WTC11 (cell line): ENCODE measurements around the gene INCENP. TPM values are rescaled to one million over a fixed set of nuclear protein-coding genes. Genes with fewer than 3 reads are reported as not detected.

Experiments
- ATAC-seq: fragments of 200-7000 bp; cut with Tn5 transposase; 2 replicates; pipeline ENCODE4 v1.10.0; 2021; ENCODE audit warnings: mild to moderate bottlenecking, moderate library complexity
- CTCF ChIA-PET: fragments of 300-600 bp; sonication (Branson Sonifier 250); formaldehyde crosslinking; loops from one replicate; lab custom pipeline; 2021; ENCODE audit warnings: antibody characterized with exemption; lab: Charles Lee
- POLR2A ChIA-PET: fragments of 350-600 bp; sonication (Branson Sonifier 250); formaldehyde crosslinking; loops from one replicate; lab custom pipeline; 2021; ENCODE audit warnings: antibody characterized with exemption; lab: Charles Lee
- DNase-seq: peaks from one replicate; pipeline ENCODE4 v3.0.0; 2021; ENCODE audit warnings: low spot score
- H3K27ac Mint-ChIP-seq: 2 replicates; pipeline ENCODE4 v1.8.0; 2021; ENCODE audit warnings: mixed read lengths
- H3K27me3 Mint-ChIP-seq: 2 replicates; pipeline ENCODE4 v1.8.0; 2021; ENCODE audit warnings: low read depth, mild to moderate bottlenecking, moderate library complexity, mixed read lengths
- H3K36me3 Mint-ChIP-seq: 2 replicates; pipeline ENCODE4 v1.8.0; 2021; ENCODE audit warnings: mixed read lengths
- H3K4me1 Mint-ChIP-seq: 2 replicates; pipeline ENCODE4 v1.8.0; 2022; ENCODE audit warnings: mixed read lengths
- H3K4me3 Mint-ChIP-seq: 2 replicates; pipeline ENCODE4 v1.8.0; 2021; ENCODE audit warnings: mild to moderate bottlenecking, moderate library complexity, mixed read lengths
- H3K9me3 Mint-ChIP-seq: 2 replicates; pipeline ENCODE4 v1.8.0; 2021; ENCODE audit warnings: mixed read lengths
- CREM ChIP-seq: sonication (generic); formaldehyde crosslinking; IDR thresholded peaks from 2 replicates; pipeline ENCODE4 v1.8.1; 2022; ENCODE audit warnings: mild to moderate bottlenecking, missing genetic modification reagents, moderate library complexity
- ELF4 ChIP-seq: sonication (generic); formaldehyde crosslinking; IDR thresholded peaks from 2 replicates; pipeline ENCODE4 v1.8.1; 2022; ENCODE audit warnings: low read depth, mild to moderate bottlenecking, moderate library complexity, missing genetic modification reagents
- ERG ChIP-seq: fragments of 250-450 bp; sonication (Bioruptor Pico); IDR thresholded peaks from 2 replicates; pipeline ENCODE4 v1.8.0; 2021; ENCODE audit warnings: mild to moderate bottlenecking
- ESRRA ChIP-seq: sonication (generic); formaldehyde crosslinking; IDR thresholded peaks from 2 replicates; pipeline ENCODE4 v1.8.1; 2022; ENCODE audit warnings: mild to moderate bottlenecking, missing genetic modification reagents, borderline replicate concordance
- GRHL2 ChIP-seq: fragments of 250-450 bp; sonication (Bioruptor Pico); IDR thresholded peaks from 2 replicates; pipeline ENCODE4 v1.8.0; 2022; ENCODE audit warnings: mild to moderate bottlenecking, moderate library complexity; ENCODE audit not compliant: insufficient replicate concordance, severe bottlenecking
- GTF2I ChIP-seq: fragments of 250-450 bp; sonication (Bioruptor Pico); conservative IDR thresholded peaks from 2 replicates; pipeline ENCODE4 v1.4.0; 2021; ENCODE audit warnings: mild to moderate bottlenecking
- IRF2 ChIP-seq: sonication (generic); formaldehyde crosslinking; IDR thresholded peaks from 2 replicates; pipeline ENCODE4 v1.8.0; 2022; ENCODE audit warnings: low read depth, missing genetic modification reagents, borderline replicate concordance
- JAZF1 ChIP-seq: fragments of 250-450 bp; sonication (Bioruptor Pico); IDR thresholded peaks from 2 replicates; pipeline ENCODE4 v1.9.0; 2021; ENCODE audit warnings: moderate library complexity, mild to moderate bottlenecking, inconsistent platforms
- MXD4 ChIP-seq: fragments of 250-450 bp; sonication (Bioruptor Pico); IDR thresholded peaks from 2 replicates; pipeline ENCODE4 v1.8.0; 2021; ENCODE audit warnings: mild to moderate bottlenecking, moderate library complexity, borderline replicate concordance
- NR3C1 ChIP-seq: sonication (generic); formaldehyde crosslinking; conservative IDR thresholded peaks from 2 replicates; pipeline ENCODE4 v1.8.1; 2023; ENCODE audit warnings: low read depth, mild to moderate bottlenecking, missing genetic modification reagents
- RELA ChIP-seq: sonication (generic); formaldehyde crosslinking; IDR thresholded peaks from 2 replicates; pipeline ENCODE4 v1.8.1; 2022; ENCODE audit warnings: missing genetic modification reagents, mild to moderate bottlenecking, borderline replicate concordance
- STAT6 ChIP-seq: sonication (generic); formaldehyde crosslinking; conservative IDR thresholded peaks from 2 replicates; pipeline ENCODE4 v1.8.1; 2023; ENCODE audit warnings: mild to moderate bottlenecking, low read depth, missing genetic modification reagents, moderate library complexity
- ZMAT4 ChIP-seq: fragments of 250-450 bp; sonication (Bioruptor Pico); IDR thresholded peaks from 2 replicates; pipeline ENCODE4 v1.9.0; 2021; ENCODE audit warnings: mild to moderate bottlenecking
- ZNF232 ChIP-seq: sonication (generic); formaldehyde crosslinking; IDR thresholded peaks from 2 replicates; pipeline ENCODE4 v1.8.0; 2022; ENCODE audit warnings: mild to moderate bottlenecking, missing genetic modification reagents
- ZNF317 ChIP-seq: sonication (generic); formaldehyde crosslinking; IDR thresholded peaks from 2 replicates; pipeline ENCODE4 v1.8.1; 2023; ENCODE audit warnings: low read depth, mild to moderate bottlenecking, moderate library complexity, missing genetic modification reagents, borderline replicate concordance
- ZNF425 ChIP-seq: fragments of 250-450 bp; sonication (Bioruptor Pico); conservative IDR thresholded peaks from 2 replicates; pipeline ENCODE4 v1.9.0; 2021; ENCODE audit warnings: mild to moderate bottlenecking
- total RNA-seq: library from RNA; stranded (reverse); gene quantifications from 3 replicates; pipeline ENCODE4 v1.2.3, GENCODE V29; 2021
- TF ChIP-seq, protein P1 (sequence below): sonication (generic); formaldehyde crosslinking; IDR thresholded peaks from 2 replicates; pipeline ENCODE4 v1.8.1; 2022; ENCODE audit warnings: missing genetic modification reagents, borderline replicate concordance
- TF ChIP-seq, protein P2 (sequence below): sonication (generic); formaldehyde crosslinking; IDR thresholded peaks from 2 replicates; pipeline ENCODE4 v1.8.1; 2023; ENCODE audit warnings: mild to moderate bottlenecking, moderate library complexity, missing genetic modification reagents

The INCENP gene
- total RNA-seq, 1 experiment from 2014 or later = 158 TPM

DNA sequence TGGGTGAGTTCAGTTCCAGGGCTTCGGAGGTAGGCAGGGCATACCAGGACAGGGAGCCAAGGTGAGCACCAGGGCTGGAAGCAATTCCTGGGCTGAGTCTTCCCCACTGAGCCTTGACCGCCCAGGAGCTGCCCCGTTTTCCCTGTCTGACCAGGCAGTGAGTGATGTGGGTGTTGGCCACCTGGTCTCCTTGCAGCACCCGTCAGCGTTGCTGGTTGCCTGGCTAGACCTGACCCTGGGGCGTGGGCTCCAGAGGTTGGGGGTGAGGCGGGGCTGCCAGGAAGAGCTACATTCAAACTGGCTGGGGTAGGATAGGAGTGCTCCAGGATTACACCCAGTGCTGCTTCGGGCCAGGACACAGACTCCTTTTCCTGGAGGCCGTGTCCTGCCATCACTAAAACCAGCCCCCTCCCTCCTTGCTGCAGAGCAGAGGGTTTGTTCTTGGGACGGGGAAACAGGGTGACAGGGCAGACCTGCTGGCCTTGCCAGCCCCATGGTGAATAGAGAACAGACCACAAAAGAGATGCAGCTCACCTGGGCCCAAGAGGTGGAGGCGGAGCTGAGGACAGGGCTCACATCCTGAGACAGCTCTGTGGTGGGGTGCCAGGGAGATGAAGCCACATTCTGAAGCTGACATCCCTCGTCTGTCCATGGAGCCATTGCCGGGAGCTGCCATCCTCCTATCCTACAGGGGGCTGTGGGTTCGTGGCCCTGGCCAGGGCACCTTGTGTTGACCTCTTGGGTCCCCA is 14.2 kb downstream of the INCENP start:
- POLR2A ChIA-PET = no interaction called here
- no peak overlapping the region for H3K27ac Mint-ChIP-seq
- CTCF ChIA-PET = no interaction called here
- TF ChIP-seq JAZF1 (CRISPR knock-in tag) (no peak), IRF2 (CRISPR knock-in tag) (no peak), ZNF232 (CRISPR knock-in tag) (no peak), ZNF317 (CRISPR knock-in tag) (no peak), ERG (CRISPR knock-in tag) (no peak), RELA (CRISPR knock-in tag) (no peak), CREM (CRISPR knock-in tag) (no peak), ZNF425 (CRISPR knock-in tag) (no peak), NR3C1 (CRISPR knock-in tag) (no peak), GRHL2 (CRISPR knock-in tag) (no peak), ZMAT4 (CRISPR knock-in tag) (no peak), ELF4 (CRISPR knock-in tag) (no peak), STAT6 (CRISPR knock-in tag) (no peak), GTF2I (no peak), ESRRA (CRISPR knock-in tag) (no peak), MXD4 (CRISPR knock-in tag) (no peak)
- TF ChIP-seq, protein P1, sequence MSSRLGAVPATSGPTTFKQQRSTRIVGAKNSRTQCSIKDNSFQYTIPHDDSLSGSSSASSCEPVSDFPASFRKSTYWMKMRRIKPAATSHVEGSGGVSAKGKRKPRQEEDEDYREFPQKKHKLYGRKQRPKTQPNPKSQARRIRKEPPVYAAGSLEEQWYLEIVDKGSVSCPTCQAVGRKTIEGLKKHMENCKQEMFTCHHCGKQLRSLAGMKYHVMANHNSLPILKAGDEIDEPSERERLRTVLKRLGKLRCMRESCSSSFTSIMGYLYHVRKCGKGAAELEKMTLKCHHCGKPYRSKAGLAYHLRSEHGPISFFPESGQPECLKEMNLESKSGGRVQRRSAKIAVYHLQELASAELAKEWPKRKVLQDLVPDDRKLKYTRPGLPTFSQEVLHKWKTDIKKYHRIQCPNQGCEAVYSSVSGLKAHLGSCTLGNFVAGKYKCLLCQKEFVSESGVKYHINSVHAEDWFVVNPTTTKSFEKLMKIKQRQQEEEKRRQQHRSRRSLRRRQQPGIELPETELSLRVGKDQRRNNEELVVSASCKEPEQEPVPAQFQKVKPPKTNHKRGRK (CRISPR knock-in tag) = no peak
- TF ChIP-seq, protein P2, sequence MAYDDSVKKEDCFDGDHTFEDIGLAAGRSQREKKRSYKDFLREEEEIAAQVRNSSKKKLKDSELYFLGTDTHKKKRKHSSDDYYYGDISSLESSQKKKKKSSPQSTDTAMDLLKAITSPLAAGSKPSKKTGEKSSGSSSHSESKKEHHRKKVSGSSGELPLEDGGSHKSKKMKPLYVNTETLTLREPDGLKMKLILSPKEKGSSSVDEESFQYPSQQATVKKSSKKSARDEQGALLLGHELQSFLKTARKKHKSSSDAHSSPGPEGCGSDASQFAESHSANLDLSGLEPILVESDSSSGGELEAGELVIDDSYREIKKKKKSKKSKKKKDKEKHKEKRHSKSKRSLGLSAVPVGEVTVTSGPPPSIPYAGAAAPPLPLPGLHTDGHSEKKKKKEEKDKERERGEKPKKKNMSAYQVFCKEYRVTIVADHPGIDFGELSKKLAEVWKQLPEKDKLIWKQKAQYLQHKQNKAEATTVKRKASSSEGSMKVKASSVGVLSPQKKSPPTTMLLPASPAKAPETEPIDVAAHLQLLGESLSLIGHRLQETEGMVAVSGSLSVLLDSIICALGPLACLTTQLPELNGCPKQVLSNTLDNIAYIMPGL (CRISPR knock-in tag) = no peak
- DNase-seq (no peak), ATAC-seq (no peak)
- peaks cover 40% of the 10 kb centered on the region for H3K36me3 Mint-ChIP-seq
- H3K4me1 Mint-ChIP-seq = no peaks in the 10 kb centered on the region
- H3K4me3 Mint-ChIP-seq = no peak overlapping the region
- H3K27me3 Mint-ChIP-seq = no peaks in the 10 kb centered on the region
- H3K9me3 Mint-ChIP-seq = no peaks in the 10 kb centered on the region
